GM18519 (cell line): ENCODE measurements around the gene IL1RAPL1.

Source experiments
- ATAC-seq: cut with Tn5 transposase; IDR thresholded peaks from one replicate; pipeline ENCODE4 v1.9.1; 2021; ENCODE audit warnings: mild to moderate bottlenecking, moderate library complexity; ENCODE audit not compliant: unreplicated experiment, low FRiP score

IL1RAPL1 gene

DNA sequence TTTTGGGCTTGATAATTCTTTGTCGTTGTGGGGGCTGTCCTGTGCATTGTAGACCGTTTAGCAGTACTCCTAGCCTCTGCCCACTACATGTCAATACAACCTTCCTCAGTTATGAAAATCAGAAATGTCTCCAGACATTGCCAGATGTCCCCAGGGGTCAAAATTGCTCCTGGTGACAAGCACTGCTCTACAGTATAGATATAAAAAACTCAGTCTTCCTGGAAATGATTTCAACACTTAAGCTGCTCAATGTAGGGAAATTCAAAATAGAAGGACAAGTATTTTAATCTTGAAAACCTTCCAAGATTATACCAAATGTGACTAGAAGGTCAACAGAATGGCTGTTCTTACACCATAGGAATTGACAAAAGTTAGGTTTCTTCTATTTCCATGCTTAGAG is 1339.4 kb downstream of the IL1RAPL1 start:
- no peak for ATAC-seq

DNA sequence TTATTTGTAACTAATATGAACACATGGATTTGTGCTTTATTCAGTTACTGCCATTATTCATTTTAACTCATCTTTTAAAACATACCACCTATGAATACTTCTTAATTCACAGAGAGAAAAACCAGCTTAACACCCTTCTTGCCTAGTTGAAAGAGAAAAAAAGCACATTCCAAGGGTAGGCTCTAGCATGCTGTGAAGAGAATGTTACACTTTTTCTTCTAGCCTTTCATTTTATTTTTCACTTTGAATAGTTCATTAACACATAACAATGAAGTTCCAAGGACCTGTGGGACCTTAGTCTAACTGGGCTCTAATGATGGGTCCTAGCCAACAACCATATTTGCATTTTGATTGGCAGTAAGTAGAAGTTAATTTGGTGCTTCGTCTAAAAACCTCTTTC is 1348.2 kb downstream of the IL1RAPL1 start:
- no peak for ATAC-seq

DNA sequence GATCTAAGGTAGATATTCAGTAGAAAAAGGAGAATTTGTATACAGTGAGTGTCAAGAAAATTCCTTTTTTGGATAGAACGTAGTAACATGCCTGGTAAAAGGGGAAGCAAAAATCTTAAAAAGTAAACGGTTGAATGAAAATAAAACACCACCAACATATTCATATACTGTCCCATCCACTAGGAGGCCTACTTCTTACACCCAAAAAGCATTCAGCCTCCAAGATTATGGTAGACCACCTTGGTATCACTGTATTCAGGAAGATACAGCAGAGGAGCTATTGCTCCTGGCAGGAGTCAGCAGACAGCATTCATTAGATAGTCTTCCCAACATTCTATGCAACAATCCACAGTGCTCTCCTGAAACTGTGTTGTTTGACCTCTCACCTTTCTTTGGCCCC is 1353.5 kb downstream of the IL1RAPL1 start:
- ATAC-seq = no peak

DNA sequence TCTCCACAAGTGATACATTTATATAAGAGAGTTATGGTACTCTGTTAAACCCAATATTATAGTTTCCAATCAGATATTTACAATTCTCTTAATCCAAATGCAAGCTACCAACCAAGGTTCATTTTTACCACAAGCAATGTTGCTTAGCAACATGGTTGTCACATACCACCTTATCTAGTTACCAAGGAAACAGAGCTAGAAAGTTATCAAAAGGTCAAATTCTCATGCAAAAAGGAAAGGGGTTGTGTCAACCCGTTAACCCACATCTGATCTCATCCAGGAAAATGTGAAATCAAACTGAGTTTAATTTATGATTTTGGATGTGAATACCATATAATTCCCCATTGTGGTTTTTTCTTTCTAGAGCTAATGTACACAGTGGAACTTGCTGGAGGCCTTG is 1354.0 kb downstream of the IL1RAPL1 start:
- no peak for ATAC-seq

- no peak for ATAC-seq
Observed at GRCh38 chrX:29947225-29947624, 1360.0 kb downstream of the IL1RAPL1 start.

GRCh38 chrX:29948653-29949052 is 1361.4 kb downstream of the IL1RAPL1 start:
- no peak for ATAC-seq

DNA sequence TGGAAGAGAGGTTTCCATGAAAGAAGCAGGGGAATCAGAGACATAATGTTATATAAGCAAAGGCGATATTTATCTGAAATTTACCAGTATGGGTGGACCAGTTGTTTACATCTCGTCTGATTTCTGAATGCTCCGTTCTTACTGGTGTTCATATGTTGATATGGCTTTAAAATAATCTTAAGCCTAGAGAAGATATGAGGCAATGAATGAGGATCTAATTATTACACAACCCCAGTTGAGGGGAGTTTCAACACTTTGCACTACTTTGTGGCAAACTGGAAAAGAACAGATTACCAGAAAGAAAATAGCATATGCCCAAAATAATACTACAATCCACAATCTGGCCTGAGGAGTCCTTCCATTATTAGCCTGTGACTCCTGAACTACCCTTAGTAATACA is 1364.8 kb downstream of the IL1RAPL1 start:
- ATAC-seq = no peak

DNA sequence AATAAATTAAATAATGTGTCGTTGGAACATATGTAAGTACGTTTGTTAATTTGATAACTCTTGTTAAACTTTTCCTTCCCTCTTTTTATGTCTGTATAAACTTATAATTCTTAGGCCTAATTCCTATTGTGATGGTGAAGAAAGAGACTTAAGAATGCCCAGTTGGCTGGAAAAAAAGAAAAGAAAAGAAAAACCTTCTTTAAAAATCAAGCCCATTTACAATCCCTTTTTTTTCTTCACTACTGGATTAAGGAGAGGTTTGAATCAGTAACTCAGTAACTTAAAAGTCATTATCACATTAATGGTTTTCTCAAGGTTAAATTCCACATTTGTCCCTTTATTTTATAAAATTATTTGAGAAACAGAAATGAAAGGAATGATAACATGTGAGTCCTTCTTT is 1374.8 kb downstream of the IL1RAPL1 start:
- ATAC-seq = no peak

DNA sequence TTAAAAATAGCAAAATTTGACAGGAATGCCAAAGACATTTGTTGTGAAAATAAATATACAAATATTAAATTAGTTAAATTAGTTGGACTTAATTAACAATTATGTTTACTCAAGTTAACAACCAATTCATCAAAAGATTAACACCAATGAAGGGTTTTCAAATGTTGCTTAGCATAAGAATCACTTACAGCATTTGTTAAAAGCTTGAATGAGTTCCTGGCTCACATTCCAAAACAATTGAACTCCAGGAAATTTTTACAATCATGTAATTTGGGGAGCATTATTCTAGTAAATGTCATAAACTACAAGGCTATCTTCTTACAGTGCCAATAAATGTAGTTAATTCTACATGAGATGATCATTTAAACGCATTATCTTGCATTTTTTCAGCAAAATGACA is 1378.4 kb downstream of the IL1RAPL1 start:
- ATAC-seq = no peak

GRCh38 chrX:29992083-29992482 is 1404.8 kb downstream of the IL1RAPL1 start:
- no peak for ATAC-seq

- no peak for ATAC-seq
Observed at GRCh38 chrX:30005813-30006212, 1418.6 kb downstream of the IL1RAPL1 start.
